Coronary artery (tissue), 2 donors: ENCODE results near the gene GNA15.

Experiments
- DNase-seq: peaks from one replicate; pipeline ENCODE4 v3.0.0-alpha.2; 2017; ENCODE audit warnings: low spot score
- H3K27ac ChIP-seq, 2 donors: fragments of 200-600 bp; sonication (generic); one replicate each; pipeline ENCODE4 v1.5.1; 2016 to 2019
- H3K4me3 ChIP-seq: fragments of 200-600 bp; sonication (generic); 2 replicates; pipeline ENCODE4 v1.5.1; 2016; ENCODE audit warnings: mild to moderate bottlenecking, moderate library complexity
- TF ChIP-seq, protein P1 (sequence below): fragments of 200-600 bp; sonication (generic); IDR thresholded peaks from one replicate; pipeline ENCODE4 v1.5.1; 2019; ENCODE audit warnings: antibody characterized with exemption

The GNA15 gene

GRCh38 chr19:3132971-3133792 is 2.7 kb upstream of the GNA15 start:
- DNase-seq = no peak
- Histone ChIP-seq H3K27ac (peak overlapping the region; percentile 9 to 76), H3K4me3 (no peak overlapping the region)
- TF ChIP-seq, protein P1, sequence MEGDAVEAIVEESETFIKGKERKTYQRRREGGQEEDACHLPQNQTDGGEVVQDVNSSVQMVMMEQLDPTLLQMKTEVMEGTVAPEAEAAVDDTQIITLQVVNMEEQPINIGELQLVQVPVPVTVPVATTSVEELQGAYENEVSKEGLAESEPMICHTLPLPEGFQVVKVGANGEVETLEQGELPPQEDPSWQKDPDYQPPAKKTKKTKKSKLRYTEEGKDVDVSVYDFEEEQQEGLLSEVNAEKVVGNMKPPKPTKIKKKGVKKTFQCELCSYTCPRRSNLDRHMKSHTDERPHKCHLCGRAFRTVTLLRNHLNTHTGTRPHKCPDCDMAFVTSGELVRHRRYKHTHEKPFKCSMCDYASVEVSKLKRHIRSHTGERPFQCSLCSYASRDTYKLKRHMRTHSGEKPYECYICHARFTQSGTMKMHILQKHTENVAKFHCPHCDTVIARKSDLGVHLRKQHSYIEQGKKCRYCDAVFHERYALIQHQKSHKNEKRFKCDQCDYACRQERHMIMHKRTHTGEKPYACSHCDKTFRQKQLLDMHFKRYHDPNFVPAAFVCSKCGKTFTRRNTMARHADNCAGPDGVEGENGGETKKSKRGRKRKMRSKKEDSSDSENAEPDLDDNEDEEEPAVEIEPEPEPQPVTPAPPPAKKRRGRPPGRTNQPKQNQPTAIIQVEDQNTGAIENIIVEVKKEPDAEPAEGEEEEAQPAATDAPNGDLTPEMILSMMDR = no peak

DNA sequence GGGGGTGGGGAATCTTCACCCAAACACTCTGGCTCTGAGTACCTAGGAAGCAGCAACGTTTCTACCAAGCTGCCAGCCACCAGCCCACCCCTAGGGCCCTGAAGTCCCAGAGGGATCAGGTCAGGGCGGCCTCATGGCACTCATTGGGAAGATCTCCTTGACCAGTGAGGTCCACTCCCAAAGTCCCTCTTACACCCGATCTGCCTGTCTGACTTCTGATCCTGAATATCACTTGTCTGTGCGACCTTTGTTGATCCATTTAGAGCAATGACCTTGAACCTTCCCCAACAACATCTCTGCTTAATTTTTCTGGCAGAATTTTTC is 2.1 kb upstream of the GNA15 start:
- no peak overlapping the region for H3K4me3 ChIP-seq
- peak overlapping the region in 1 of 2 donors; percentile 76 for H3K27ac ChIP-seq
- no peak for DNase-seq
- TF ChIP-seq, protein P1 = no peak

DNA sequence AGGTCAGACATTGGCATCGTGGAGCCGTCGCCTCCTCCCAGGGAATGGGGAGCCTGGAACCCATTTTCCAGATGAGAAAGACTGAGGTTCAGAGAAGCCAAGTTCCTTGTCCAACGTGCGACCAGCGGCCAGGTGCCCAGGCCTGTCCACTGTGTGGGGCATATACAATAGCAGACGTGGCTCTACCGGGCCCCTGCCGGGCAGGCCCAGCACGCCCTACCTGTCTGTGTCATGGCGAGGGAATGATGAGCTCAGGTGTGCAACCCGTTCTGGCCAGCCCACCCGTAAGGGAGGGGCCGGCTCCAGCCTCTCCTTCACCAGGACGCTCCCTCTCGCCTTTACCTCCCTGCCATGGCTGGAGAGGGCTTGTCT is 837 bp downstream of the GNA15 start:
- H3K4me3 ChIP-seq = peak overlapping the region; percentile 64
- H3K27ac ChIP-seq = peak overlapping the region in 1 of 2 donors; percentile 83
- TF ChIP-seq, protein P1 = no peak
- DNase-seq = no peak

DNA sequence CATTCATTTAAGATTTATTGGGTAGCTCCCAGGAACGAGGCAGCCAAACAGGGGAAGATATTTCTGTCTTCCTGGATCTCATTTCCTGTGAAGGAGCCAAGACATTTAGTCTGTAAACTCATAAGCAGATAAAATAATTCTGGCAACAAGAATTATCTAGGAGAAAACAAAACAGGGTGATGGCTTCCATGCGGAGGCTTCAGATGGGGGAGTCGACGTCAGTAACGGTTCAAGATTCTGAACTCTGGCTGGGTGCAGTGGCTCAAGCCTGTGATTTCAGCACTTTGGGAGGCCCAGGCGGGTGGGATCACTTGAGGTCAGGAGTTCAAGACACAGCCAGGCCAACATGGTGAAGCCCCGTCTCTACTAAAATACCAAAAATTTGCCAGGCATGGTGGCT is 1.3 kb downstream of the GNA15 start:
- TF ChIP-seq, protein P1 = no peak
- Histone ChIP-seq H3K27ac (peak overlapping the region in 1 of 2 donors; percentile 83), H3K4me3 (peak overlapping the region; percentile 64)
- peak; percentile 70 for DNase-seq

DNA sequence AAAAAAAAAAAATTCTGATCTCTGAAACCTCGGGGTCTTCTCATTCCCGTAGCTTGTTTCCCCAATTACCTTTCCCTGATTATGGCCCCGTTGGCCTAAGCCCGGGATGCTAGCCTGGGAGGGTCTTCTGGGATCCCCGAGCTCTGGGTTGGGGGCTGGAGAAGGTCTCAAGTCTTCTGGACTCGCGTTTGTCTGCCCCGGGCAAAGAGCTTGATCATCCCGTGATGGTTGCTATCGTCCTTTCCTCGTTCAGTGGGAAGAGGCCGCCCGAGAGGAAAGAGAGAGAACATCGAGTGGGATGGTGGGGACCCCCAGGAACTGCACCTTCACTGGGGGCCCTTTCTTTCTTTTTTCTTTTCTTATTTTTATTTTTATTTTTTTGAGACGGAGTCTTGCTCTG is 2.4 kb downstream of the GNA15 start:
- DNase-seq = peak; percentile 69
- Histone ChIP-seq H3K4me3 (no peak overlapping the region), H3K27ac (no peak overlapping the region)
- TF ChIP-seq, protein P1 = no peak

- TF ChIP-seq, protein P1 = no peak
- no peak overlapping the region for H3K4me3 ChIP-seq
- no peak for DNase-seq
- H3K27ac ChIP-seq = peak overlapping the region in 1 of 2 donors; percentile 40
These were observed 4.8 kb downstream of the GNA15 start for GRCh38 chr19:3140667-3141038.

DNA sequence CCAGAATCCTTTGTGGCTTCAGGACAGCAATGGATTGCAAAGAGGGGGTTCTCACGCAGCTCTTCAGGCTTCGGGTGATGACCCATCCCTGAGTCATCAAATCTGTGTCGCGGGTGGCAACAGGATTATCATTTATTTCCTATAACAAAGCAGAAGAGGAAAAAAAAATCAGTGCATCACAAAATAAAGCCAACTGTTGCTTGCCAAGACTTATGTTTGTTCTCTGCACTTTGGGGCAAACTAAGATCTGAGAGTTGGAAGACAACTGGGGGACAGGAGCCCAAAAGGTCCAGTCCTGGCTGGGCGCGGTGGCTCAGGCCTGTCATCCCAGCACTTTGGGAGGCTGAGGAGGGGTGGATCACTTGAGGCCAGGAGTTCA is 6.4 kb downstream of the GNA15 start:
- TF ChIP-seq, protein P1 = no peak
- no peak for DNase-seq
- Histone ChIP-seq H3K27ac (peak overlapping the region in 1 of 2 donors; percentile 66), H3K4me3 (no peak overlapping the region)
